Activated effector memory CD4-positive, alpha-beta T cell treated with anti-CD3 and anti-CD28 coated beads, Interleukin-2, amount 50 U/mL, for 16 hours (primary cell): ENCODE measurements around the gene PRDX2.

ENCODE experiments used
- DNase-seq: peaks from one replicate; pipeline ENCODE4 v3.0.0-alpha.2; 2020

PRDX2 gene

DNA sequence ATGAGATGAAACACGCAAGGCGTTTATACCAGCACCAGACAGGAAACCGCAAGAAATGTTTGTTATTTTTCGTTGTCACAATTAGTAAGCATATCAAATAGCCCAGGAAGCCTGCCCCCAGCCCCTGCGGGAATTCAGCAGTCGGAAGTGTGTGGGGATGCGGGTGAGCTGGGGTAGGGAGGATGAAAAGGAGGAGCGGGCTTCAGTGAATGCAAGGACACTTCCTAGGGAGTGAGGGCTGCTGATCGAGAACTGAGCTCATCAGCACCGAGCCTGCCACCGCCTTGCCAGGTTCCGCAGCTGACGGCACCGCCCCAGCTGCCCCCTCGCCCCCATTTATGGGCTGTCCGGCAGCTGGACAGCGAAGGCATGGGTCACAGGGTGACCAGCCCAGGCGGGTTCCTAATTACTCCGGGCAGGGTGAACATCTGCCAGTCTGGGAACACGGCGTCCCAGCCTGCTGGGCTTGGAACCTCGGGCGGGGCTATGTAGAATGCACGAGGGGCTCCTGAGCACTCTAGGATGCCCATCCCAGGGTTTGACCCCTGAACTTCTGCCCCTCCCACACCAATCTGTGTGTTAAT, 51.6 kb downstream of the PRDX2 start:
- DNase-seq = no peak

DNA sequence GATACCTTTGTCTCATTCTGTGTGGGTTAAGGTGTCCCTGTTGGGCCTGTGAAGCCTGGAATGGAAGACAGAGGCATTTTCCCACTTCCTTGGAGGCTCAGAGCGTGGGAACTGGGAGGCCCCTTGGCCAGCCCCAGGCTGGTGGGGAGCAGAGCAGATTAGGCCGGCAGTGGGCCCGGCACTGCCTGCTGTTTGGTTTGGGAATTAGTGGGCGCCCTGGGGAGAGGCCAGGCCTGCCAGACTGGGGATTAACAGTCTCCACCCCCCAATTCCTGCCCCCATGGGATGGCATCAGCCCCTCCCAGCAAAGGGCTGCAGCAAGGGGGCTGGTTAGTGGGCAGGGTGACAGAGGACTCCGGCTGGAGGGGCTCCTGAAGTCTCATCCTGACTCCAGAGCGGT, 53.1 kb downstream of the PRDX2 start:
- DNase-seq = no peak
